NK-92 (cell line): ENCODE results near the gene SLC39A1.

ENCODE experiments used
- DNase-seq: peaks from one replicate; lab custom pipeline; 2025; ENCODE audit not compliant: unreplicated experiment; lab: John Stamatoyannopoulos, UW

The SLC39A1 gene

GRCh38 chr1:153953859-153954365 is 9.4 kb downstream of the SLC39A1 start:
- DNase-seq, result no peak

GRCh38 chr1:153951801-153952200 is 11.5 kb downstream of the SLC39A1 start:
- DNase-seq, result no peak

- DNase-seq, result no peak
Measured at GRCh38 chr1:153951183-153951582, 12.2 kb downstream of the SLC39A1 start.

- DNase-seq, result no peak
Measured at GRCh38 chr1:153946622-153947241, 16.6 kb downstream of the SLC39A1 start, which contains the start of gene DENND4B. Gene DENND4B (minus strand): TSS chr1:153946718. CDS start chr1:153944374, 2,344 bp downstream.

GRCh38 chr1:153945795-153946621 is 17.3 kb downstream of the SLC39A1 start:
- no peak for DNase-seq

GRCh38 chr1:153945131-153945794 is 18.1 kb downstream of the SLC39A1 start:
- no peak for DNase-seq

- no peak for DNase-seq
Measured at GRCh38 chr1:153944827-153945117, 18.6 kb downstream of the SLC39A1 start.

- no peak for DNase-seq
Measured at GRCh38 chr1:153944005-153944826, 19.1 kb downstream of the SLC39A1 start.

GRCh38 chr1:153942766-153943549 is 20.4 kb downstream of the SLC39A1 start:
- no peak for DNase-seq

- DNase-seq, result no peak
Measured at GRCh38 chr1:153941826-153942725, 21.3 kb downstream of the SLC39A1 start.

GRCh38 chr1:153940756-153941155 is 22.6 kb downstream of the SLC39A1 start:
- no peak for DNase-seq

GRCh38 chr1:153939476-153939875 is 23.9 kb downstream of the SLC39A1 start:
- DNase-seq, result no peak

- DNase-seq, result no peak
Measured at GRCh38 chr1:153938996-153939395, 24.3 kb downstream of the SLC39A1 start.

- DNase-seq, result no peak
Measured at GRCh38 chr1:153937331-153937730, 26.0 kb downstream of the SLC39A1 start.

GRCh38 chr1:153936011-153936802 is 27.1 kb downstream of the SLC39A1 start:
- DNase-seq, result no peak

GRCh38 chr1:153934746-153935145 is 28.6 kb downstream of the SLC39A1 start:
- no peak for DNase-seq

- no peak for DNase-seq
Measured at GRCh38 chr1:153933955-153934354, 29.4 kb downstream of the SLC39A1 start.

GRCh38 chr1:153933430-153933829 is 29.9 kb downstream of the SLC39A1 start:
- DNase-seq, result no peak
